NCI-H82 (cell line): ENCODE data around the gene WDFY3.
"Not testable (repeated sequence)": the region's sequence is repeated elsewhere in the genome, so short reads cannot be mapped to it uniquely, and the experiment has no call there.

Experiments used
- DNase-seq: peaks from one replicate; lab custom pipeline; 2025; lab: John Stamatoyannopoulos, UW

WDFY3 gene

GRCh38 chr4:84857296-84857695, 109.2 kb downstream of the WDFY3 start:
- DNase-seq: no peak

- no peak for DNase-seq
These were observed 109.9 kb downstream of the WDFY3 start for GRCh38 chr4:84856468-84857049.

- DNase-seq: no peak
These were observed 110.7 kb downstream of the WDFY3 start for GRCh38 chr4:84855774-84856173.

DNA sequence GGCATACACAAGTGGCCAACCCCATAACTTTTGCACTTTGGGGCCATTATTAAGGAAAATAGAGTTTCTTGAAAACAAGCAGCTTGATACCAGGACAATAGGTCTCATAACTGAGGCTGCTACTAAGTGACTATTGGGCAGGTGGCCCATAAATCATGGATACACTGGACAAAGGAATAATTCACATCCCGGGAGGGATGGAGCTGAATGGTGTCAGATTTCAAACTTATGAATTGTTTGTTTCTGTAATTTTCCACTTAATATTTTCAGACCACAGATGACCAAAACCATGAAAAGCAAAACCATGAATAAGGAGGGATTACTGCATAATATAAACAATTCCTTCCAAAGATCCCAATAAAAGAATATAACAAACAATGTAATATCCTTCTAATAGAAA, 114.4 kb downstream of the WDFY3 start:
- DNase-seq: no peak

DNA sequence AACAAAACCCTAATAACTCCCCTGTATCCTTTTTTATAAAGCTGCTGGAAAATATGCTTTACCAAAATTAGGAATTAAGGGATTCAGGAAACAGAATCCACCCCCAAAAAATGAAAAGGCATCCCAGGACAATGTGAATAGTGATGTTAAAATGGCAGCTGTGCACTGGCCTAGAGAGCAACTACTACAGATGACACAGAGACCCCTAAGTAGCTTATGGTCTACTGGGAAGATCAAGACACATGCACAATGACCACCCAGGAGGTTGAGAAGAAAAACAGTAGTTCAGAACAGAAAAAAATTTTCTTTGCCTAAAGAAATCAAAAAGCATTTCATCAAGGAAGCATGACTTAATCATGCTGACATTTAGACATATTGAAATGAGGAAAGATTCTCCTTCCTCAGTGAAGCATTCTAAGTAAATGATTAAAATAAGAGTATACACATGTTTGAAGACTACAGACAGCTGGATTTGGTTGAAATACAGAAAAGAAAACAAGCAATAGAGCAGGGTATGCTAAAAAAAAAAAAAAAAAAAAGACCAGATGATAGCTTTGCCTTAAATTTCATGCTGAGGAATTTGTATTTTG, 117.3 kb downstream of the WDFY3 start:
- no peak for DNase-seq

GRCh38 chr4:84848432-84848831, 118.1 kb downstream of the WDFY3 start:
- peak; percentile 25 for DNase-seq

DNA sequence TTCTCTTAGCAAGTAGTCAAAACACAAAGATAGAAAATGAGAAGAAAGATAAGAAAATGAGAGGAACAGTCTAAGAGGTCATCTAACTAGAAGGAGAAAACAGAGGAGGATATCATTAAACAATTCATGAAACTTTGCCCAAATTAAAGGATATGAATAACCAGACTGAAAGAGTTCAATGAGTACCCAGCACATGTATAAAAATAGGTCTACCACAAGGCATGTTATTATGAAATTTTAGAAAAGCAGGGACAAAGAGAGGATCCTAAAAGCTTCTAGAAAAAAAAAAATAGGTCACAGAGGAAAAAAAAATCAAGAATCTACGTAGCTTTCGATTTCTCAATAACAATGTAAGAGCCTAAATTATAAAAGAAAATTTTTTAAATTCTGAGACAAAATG, 118.5 kb downstream of the WDFY3 start:
- no peak for DNase-seq

GRCh38 chr4:84846985-84847384, 119.5 kb downstream of the WDFY3 start:
- no peak for DNase-seq

DNA sequence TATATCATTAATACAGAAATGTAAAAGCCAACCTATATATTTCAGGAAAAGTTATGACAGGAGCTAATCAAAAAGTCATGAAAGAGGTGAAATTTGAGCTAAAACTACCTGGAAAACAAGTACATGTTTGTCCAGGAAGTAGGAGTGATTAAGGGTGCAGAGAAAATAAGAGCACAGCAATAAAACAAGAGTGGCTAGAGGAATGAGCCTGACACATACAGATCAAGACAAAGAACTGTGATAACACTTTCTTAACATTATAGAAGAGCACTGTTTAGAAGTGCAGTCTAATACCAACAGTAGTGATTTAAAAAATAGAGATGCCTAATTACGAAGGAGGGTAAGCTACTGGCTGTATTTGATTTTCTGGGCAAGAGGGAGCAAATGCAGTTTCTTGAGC, 125.1 kb downstream of the WDFY3 start:
- DNase-seq: no peak

DNA sequence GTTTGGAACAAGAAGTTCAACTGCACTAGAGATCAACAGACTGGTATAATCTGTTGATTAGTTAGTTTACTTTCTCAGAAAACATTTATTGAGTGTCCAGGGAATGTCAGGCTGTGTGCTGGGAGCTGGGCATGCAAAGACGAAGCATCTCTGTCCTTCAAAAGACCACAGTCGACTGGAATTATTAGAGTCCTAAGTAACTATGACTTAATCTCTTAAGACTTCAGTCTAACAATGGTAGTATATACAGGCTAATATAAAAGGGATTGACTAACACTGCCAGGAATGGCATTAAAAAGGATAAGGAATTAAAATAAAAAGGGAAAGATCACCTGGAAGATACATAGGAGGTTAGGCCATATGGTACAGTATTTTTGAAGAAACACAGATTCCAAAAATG, 128.7 kb downstream of the WDFY3 start:
- peak; percentile 59 for DNase-seq

GRCh38 chr4:84829633-84830032, 136.9 kb downstream of the WDFY3 start:
- not testable (repeated sequence) for DNase-seq

GRCh38 chr4:84826681-84827080, 139.8 kb downstream of the WDFY3 start:
- DNase-seq: peak; percentile 77

DNA sequence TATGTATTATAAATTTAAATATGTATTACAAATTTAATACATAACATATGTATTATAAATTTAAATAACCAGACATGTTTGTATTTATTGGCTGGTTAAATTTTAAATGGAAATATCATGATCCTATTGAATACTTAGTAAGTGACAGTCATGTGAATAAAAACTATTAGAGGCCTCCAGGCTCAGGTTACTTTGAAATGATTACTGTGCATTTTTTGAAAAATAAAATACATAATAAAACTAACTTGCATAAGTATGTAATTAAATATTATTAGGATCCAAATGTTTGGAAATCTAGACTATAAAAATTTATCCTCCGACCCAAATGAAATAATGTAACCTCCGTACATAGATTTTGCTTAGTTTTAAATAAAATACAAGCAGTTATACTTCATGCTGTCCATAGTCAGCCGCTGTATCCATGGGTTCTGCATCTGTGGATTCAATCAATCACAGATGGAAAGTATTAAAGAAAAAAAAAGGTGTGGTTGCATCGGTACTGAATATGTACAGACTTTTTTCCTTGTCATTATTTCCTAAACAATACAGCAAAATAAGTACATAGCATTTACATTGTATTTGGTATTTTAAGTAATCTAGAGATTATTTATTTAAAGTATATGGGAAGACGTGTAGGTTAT, 140.7 kb downstream of the WDFY3 start:
- no peak for DNase-seq

DNA sequence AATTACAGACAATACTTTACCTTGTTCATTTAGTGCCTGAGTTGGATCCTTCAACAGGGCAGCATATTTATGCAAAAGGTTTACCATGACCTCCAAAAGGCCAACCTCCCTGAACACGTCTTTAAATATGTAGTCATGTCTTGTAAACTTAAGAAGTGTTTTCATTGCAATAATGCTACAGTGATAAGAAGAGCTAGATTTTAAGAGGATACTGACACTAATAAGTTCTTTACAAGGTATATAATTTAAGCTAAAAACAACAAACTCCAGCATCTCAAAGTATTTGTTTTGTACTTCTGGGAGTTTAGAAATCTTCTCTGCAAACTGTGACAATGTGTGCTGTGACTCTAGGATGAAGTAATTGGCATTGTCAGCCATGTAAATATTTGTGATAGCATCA, 145.4 kb downstream of the WDFY3 start:
- DNase-seq: no peak

- DNase-seq: no peak
These were observed 152.3 kb downstream of the WDFY3 start for GRCh38 chr4:84814094-84814750.

DNA sequence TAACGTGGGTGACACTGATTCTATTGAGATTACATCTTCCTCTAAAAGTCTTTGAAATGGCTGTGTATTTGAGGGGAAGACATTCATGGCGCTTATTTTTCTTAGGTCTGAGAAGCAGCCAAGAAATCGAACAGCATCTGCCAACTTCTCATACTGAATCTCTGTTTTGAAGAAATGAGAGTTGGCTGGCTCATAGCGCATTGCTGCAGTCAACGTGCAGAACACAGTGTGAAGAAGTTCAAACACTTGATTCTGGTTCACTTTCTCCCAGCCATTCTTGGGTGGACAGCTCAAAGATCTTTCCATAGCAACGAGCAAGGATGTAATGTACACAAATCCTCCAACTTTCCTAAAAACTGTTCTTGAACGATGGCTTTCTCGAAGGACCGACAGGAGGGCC, 156.5 kb downstream of the WDFY3 start:
- DNase-seq: no peak

DNA sequence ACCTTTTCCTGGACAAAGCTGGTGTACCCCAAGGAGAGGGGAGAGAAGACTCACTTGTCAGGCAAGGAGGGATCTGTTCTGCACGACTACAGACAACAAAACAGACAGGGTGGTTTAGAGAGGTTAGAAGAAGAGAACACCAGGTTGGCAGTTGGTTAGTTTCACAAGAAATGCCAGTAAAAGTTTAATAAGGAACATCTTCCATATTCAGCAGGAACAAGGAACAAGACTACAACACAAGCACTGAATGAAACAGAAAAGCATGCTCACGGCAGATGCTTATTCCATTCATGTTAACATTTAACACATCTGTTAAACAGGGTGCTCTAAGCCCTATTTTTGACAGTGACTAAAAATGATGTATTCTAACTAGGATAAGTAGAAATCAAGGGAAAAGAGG, 158.2 kb downstream of the WDFY3 start:
- DNase-seq: no peak

DNA sequence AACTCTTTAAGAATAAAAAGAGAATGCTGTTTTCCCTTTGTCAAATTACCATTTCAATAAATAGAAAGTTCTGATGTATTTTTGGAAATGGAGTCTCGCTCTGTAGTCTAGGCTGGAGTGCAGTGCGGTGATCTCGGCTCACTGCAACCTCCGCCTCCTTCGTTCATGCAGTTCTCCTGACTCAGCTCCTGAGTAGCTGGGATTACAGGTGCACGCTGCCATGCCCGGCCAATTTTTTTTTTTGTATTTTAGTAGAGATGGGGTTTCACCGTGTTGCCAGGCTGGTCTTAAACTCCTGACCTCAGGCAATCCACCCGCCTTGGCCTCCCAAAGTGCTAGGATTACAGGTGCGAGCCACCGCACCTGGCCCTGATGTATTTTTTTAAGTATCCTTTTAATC, 159.9 kb downstream of the WDFY3 start:
- DNase-seq: not testable (repeated sequence)

DNA sequence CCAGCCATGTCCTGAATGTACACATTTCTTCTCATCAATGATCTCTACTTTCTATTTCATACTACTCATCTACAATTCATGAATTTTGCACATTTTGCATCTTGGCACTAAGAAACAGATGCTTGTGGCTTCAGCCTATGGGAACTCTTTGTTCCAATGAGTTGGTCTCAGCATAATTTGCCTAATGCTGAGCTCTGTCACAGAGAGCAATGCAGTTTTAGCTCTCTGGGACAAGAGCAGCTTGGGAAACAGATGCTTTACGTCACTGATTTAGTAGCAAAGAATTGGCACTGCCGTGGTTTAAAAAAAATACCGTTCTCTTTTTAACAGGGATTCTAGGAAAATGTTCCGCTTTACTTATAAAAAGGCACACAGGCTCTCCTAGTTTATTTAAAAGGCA, 162.4 kb downstream of the WDFY3 start:
- no peak for DNase-seq

- no peak for DNase-seq
These were observed 162.8 kb downstream of the WDFY3 start for GRCh38 chr4:84803720-84804119.

DNA sequence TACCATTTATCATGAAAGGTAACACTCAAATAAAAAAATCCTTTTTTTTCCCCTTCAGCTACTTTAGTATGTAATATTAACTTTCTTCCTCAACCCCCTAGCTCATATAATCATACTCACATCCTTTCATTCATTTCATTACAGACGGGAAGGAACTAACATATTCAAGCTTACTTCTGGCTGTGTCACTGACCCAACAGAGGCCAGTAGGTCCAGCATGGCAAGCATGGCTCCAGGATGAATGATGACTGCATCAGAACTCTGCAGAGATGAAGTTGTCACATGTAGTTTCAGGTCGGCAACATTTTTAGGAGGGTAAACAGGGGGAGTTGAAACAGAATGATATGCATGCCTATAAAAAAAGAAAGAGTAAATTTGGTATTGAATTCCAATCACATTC, 163.4 kb downstream of the WDFY3 start:
- no peak for DNase-seq

DNA sequence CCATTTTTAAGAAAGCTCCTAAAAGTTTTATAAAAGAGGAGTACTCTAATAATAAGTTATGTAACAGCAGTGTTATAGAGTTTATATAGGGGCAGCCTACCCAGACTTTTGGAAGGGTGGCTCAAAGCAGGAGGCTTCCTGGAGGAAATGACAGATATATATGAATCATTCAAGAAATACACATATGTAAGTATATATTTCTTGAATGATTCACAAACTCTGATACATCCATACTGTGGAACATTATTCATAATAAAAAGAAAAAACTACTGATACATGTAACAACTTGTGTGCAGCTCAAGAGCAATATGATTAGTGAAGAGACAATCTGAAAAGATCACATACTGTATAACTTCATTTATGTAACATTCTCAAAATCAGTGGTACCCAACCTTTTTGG, 166.2 kb downstream of the WDFY3 start:
- DNase-seq: no peak

- no peak for DNase-seq
These were observed 167.2 kb downstream of the WDFY3 start for GRCh38 chr4:84799318-84799717.
